SK-N-DZ (cell line): Measurements from ENCODE around the gene ARF1.

Experiments
- DNase-seq: peaks from one replicate; pipeline ENCODE4 v3.0.0-alpha.2; 2015; ENCODE audit warnings: low spot score

ARF1 gene

DNA sequence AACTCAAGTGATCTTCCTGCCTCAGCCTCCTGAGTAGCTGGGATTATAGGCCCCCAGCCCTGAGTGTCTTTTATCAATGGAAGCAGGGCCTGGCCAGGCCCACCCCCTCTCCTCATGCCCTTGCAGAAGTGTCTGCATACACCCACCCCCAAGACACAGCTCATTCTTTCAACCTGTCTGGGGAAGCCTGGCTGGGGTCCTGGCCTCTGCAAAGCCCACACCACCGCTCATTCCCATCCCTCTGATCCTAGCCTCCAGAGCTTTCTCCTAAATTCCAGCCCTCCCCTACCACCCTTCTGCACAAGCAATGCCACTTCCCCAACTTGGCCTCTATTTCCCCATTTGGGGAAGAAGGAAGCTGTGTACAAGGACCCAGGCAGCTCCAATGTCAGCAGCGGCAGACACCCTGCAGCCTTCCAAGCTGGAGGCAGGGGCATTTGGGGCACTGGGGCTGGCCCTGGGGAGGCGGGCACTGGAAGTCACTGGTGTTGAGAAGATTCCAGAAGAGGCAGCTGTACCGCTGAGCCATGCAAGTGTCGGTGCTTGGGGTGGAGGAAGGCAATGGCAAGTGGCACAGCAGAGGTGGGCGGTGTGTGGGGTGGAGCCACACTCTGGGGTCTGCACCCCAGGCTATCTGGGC is 33.7 kb upstream of the ARF1 start:
- DNase-seq, result no peak

DNA sequence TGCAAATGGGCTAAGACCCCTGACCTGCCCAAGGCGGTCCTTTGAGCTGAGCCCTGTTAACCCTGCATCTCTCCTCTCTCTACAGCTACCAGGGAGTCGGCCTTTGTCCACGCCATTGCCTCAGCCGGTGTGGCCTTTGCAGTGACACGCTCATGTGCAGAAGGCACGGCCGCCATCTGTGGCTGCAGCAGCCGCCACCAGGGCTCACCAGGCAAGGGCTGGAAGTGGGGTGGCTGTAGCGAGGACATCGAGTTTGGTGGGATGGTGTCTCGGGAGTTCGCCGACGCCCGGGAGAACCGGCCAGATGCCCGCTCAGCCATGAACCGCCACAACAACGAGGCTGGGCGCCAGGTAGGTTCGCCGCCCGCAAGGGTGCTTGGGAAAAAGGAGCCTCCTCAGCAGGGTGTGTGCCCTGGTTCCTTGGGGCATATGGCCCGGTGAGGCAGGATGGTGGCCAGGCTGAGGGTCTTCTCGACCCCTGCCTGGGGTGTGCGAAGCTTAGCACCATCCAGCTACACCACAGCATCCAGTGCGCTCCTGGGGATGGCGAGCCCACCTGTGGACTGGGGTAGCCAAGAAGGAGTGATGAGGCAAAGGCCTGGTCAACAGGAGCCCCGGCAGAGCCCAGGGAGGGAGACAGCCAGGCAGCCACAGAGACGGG is 31.8 kb upstream of the ARF1 start:
- no peak for DNase-seq

DNA sequence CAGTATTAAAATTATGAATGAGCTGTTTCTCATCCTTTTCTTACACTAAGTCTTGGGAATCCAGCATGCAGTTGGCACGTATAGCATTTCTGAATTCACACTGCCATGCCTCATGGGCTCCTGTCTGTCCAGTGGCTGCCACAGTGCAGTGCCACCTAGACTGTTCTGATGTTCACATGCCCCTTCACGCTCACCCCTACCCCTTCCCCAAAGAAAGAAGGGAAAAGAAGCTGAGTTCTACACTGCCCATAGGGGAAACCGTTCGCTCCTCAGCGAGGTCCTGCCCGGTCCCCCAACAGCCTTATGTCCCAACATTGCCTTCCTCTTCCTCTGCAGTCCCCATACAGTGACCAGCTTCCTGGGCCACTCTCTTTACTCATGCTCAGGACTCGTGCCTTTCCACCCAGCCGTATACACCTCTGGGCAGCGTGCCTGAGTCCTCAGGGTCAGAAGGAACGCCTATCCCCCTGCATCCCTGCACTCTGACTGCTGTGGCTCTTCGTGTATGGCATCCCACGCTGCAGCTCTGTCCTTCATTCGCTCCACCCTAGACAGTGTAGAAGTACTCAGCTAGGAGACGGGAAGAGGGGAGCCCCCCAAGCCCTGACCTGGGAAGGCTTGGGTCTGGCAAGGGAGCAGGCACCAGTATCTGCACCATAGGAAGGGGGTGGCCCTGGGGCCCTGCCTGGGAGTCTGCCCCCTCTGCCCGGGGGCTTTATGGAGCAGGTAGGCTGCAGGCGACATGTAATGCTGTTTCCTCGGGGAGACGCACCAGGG is 24.1 kb upstream of the ARF1 start:
- no peak for DNase-seq

DNA sequence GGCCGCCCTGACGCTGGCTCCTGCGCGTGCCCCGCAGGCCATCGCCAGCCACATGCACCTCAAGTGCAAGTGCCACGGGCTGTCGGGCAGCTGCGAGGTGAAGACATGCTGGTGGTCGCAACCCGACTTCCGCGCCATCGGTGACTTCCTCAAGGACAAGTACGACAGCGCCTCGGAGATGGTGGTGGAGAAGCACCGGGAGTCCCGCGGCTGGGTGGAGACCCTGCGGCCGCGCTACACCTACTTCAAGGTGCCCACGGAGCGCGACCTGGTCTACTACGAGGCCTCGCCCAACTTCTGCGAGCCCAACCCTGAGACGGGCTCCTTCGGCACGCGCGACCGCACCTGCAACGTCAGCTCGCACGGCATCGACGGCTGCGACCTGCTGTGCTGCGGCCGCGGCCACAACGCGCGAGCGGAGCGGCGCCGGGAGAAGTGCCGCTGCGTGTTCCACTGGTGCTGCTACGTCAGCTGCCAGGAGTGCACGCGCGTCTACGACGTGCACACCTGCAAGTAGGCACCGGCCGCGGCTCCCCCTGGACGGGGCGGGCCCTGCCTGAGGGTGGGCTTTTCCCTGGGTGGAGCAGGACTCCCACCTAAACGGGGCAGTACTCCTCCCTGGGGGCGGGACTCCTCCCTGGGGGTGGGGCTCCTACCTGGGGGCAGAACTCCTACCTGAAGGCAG is 23.4 kb upstream of the ARF1 start:
- DNase-seq, result no peak

DNA sequence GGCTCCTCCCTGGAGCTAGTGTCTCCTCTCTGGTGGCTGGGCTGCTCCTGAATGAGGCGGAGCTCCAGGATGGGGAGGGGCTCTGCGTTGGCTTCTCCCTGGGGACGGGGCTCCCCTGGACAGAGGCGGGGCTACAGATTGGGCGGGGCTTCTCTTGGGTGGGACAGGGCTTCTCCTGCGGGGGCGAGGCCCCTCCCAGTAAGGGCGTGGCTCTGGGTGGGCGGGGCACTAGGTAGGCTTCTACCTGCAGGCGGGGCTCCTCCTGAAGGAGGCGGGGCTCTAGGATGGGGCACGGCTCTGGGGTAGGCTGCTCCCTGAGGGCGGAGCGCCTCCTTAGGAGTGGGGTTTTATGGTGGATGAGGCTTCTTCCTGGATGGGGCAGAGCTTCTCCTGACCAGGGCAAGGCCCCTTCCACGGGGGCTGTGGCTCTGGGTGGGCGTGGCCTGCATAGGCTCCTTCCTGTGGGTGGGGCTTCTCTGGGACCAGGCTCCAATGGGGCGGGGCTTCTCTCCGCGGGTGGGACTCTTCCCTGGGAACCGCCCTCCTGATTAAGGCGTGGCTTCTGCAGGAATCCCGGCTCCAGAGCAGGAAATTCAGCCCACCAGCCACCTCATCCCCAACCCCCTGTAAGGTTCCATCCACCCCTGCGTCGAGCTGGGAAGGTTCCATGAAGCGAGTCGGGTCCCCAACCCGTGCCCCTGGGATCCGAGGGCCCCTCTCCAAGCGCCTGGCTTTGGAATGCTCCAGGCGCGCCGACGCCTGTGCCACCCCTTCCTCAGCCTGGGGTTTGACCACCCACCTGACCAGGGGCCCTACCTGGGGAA is 22.7 kb upstream of the ARF1 start:
- no peak for DNase-seq

DNA sequence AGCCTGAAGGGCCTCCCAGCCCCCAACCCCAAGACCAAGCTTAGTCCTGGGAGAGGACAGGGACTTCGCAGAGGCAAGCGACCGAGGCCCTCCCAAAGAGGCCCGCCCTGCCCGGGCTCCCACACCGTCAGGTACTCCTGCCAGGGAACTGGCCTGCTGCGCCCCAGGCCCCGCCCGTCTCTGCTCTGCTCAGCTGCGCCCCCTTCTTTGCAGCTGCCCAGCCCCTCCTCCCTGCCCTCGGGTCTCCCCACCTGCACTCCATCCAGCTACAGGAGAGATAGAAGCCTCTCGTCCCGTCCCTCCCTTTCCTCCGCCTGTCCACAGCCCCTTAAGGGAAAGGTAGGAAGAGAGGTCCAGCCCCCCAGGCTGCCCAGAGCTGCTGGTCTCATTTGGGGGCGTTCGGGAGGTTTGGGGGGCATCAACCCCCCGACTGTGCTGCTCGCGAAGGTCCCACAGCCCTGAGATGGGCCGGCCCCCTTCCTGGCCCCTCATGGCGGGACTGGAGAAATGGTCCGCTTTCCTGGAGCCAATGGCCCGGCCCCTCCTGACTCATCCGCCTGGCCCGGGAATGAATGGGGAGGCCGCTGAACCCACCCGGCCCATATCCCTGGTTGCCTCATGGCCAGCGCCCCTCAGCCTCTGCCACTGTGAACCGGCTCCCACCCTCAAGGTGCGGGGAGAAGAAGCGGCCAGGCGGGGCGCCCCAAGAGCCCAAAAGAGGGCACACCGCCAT is 21.9 kb upstream of the ARF1 start:
- no peak for DNase-seq

DNA sequence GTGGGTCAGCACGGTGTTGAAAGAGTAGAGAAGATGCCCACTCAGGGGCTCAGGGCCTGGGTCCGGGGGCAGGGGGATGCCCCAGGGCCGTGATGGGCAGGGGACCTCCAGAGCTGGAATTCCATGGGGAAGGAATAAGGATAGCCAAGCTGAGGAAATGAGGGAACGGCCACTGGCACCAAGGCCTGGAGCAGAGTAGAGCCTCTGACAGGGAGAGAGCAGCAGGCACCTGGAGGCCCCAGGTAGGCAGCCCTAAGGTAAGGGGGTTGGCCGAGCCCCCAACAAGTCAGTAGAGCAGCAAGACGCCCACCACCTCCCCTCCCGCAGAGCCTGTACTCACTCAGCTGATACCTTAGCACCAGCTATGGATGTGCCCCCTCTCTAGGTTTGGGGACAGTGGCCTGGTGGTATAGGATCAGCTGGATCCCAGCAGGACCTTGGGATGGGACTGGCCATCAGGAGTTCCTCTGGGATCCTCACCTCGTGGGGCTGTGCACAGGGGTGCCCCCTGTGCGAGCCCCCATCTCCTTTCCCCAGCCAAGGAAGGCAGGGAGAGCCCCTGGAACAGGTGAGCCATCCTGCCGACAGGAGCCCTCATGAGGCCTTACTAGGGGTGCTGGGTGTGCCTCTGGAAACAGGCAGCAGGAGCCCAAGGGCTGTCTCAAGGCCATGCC is 21.0 kb upstream of the ARF1 start:
- DNase-seq, result no peak

DNA sequence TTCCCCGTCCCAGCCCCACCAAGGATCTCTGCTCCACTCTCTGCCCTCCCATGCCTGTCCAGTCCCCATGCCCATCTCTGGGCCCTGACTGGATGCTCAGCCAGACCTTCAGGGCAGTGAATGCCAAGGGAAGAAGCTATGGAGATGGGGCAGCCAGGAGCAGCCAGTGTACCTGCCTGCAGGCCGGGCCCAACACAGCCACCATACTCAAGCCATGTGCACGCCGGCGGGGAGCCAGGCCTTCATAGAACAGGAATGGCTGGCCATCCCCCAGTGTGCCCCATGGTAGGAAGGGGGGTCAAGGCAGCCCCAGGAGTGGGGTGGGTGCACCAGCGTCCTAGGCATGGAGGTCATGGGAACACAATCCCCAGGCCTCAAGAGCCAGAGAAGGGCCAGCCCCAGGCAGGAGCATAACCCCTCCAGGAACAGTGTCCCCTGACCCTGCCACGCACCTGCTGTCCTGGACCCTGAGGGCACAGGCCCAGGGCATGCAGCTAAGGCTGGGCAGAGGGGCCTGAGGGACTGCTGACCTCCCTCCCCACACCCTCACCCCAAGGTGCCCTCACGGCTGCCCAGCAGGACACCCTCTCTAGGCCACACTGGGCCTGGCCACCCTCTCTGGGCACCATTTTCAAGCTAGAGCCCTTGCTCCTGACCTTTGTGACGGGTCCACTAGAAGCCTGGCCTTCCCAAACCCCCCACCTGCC is 20.3 kb upstream of the ARF1 start:
- no peak for DNase-seq

DNA sequence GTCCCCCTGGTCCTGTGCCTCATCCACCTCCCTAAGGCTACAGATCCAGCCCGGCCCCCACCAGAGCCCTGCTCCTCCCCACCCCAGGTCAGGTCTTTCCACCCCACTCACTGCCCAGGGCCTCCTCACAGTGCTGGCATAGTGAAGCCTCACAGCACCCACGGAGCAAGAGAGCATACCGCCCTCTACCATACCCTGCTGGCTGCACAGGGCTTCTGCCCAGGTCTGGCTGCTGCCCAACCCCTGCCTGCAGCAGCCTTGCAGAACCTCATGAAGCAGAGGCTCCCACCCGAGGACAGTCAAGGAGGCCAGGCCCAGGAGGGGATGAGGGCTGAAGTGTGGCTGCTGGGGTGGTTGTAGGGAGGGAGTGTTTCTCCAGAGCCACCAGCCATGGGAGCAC is 19.7 kb upstream of the ARF1 start:
- DNase-seq, result no peak

DNA sequence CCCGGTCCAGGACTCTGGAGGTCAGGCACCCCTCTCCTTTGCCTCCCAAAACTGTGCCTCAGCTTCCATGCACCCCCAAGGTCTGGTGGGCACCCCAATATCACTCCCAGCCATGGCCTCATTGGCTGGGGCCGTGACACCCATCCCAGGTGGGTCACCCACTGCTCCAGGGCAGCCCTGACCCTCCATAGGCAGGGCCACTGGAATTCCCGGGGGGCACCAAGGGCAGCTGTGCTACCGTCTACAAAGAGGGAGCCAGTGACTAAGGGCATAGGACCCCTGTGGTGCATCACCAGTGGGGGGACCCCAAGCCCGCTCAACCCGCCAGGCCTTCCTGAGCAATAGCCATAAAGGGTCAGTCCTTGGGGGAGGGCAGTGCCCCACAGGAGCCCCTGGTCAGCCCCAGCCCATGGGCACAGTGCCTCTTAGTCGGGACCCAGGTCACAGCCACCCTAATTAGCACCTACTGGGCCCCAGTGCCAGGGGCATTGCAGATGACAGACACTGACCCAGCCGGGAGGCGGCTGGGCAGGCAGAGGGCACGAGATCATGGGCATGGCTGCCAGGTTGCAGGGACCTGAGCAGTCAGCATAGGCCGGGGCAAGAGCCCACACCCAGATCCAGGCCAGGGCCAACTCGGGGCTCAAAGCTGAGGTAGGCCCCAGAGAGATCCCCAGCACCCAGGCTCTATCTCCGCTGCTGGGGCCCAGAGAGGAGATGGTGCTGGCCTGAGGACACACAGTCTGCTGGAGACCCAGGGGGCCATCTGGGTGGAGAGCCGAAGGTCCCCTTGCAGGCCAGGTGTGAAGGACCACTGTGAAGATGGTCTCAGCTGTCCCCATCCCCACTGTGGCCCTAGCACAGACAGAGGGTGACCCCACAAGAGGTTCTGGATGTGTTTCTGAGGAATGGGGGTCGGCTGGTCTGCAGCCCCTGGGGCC is 19.0 kb upstream of the ARF1 start:
- no peak for DNase-seq

DNA sequence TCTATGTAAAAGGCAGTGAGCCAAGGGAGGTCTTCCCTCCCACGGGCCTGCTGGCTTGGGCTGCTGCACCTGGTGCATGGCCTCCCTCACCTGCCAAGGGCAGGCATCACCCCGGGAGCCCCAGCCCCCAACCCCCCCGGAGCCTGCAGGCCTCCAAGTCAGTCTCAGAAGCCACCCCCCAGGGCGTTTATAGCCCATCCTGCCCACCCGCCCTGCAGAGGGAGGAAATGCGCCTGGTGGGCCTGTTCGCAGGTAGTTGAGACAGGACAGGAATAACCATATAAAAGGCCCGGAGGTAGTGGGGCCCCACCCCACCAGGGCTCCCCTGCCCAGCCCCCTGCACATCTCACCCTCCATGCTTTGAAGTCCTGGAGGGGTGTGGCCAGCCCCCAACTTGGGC is 18.2 kb upstream of the ARF1 start:
- DNase-seq, result no peak

DNA sequence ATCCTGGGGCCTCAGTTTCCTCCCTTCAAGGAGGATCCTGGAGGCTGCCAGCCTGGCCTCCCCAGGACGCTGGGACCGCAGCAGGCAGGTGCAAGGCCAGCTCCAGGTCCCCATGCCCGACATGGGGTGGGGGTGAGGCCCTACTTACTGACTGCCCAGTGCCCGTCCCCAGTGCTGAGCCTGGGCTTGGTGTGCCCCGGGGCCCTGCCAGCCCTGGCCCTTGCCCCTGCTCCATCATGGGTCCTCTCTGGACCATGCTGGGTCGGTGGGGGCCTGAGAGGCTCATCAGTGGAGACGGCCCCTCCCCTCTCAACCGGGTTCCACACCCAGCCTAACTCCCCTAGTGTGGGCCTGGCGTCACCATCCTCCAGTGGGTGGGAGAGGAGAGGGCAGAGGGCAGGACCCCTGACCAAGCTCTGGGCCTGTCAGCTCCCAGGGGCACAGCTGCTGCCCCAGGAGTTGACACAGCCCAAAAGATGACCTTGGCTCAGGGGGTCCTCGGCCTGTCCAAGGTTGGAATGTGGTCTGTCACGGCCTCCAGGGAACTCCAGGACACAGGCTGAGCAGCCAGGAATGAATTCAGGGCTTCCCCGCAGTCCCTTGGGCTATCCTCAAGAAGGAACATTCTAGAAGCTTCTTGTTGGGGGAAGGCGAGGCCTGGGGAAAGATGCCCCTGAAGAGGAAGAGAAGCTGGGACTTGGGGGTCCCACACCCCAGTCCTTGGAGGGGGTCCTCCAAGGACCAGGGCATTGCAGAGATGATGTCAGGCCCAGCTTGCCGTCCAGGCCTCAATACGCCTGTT is 17.6 kb upstream of the ARF1 start:
- no peak for DNase-seq

DNA sequence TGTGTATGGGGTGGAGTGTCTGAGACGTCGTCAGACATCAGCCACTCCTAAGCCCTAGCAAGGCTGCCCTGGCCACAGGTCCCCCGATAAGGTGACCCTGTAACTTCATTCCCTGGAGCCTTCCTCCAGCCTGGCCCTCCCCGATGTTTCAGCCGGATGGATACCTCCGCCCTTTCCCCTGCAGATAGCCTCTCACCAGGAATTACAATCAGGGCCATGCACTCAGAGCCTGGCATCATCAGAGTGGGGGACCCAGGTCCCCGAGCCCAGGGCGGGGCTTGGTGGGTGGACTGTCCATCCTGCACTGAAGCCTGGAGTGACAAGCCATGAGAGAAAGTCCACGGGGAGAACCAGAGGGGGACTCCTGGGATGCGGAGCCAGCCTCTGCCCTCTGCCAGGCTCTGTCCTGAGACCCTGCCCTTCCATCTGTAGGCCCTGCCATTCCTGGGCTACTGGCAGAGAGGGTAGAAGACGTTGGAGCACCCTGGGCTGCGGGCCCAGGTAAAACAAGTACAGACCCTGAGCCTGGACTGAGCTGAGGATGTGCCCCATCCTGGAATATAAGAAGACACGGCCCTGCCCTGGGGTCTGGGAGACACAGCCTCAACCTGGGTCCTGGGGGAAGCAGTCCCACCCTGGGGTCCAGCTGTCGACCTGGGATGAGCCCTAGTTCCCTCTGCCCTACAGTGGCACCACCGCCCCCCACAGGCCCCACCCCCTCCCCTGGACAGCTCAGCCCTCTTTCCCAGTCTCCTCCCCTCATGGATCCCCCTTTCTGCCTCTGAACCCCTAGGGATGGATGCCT is 16.8 kb upstream of the ARF1 start:
- DNase-seq, result no peak

DNA sequence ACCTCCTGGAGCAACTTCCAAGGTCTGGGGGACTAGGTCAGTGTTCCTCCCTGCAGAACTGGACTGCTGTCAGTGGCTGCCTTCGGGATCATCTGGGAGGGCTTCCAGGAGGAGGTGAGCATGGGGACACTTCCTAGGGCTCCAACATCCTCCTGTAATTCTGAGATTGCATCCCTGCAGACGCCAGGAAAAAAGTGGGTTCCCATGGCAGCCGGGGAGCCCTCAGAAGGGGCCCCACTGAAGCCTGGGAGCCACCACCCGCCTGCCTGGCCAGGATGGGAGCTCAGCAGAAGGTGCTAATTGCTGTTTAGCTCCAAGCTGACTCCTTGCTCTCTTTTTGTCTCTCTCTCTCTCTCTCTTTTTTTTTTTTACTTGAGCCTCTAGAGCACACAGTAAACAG is 16.1 kb upstream of the ARF1 start:
- DNase-seq, result no peak

DNA sequence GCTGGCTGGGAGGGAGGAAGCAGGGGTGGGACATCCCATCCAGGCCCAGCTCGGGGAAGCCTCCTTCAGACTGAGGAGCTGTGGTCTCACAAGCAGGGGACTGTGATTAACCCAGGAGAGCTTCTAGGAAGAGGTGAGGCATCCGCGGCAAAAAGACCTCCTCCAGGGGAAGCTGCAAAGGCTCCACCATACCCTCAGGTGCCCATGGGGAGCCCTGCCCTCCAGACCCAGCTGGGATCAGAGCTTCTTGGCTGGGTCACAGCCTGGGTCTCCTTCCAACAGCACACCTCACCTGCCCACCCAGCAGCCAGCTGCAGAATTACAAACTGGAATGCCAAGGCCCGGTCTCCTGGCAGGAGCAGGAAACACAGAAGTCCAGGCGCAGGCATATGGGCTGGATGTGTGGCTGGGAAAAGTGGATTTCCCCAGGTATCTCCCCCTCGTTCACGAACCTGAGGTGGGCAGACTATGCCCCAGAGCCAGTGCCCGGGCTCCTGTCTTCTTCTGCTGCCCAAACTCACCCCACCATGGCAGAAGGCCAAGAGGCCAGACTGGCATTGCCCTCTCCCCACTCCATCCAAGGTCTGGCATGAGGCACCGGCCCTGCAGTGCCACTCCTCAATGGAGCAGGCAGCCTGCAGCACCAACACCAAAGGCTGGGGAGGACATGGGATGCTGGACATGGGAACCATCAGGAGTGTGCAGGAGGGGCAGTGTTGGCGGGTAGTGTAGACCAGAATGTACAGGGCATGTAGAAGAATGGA is 15.4 kb upstream of the ARF1 start:
- DNase-seq, result no peak

DNA sequence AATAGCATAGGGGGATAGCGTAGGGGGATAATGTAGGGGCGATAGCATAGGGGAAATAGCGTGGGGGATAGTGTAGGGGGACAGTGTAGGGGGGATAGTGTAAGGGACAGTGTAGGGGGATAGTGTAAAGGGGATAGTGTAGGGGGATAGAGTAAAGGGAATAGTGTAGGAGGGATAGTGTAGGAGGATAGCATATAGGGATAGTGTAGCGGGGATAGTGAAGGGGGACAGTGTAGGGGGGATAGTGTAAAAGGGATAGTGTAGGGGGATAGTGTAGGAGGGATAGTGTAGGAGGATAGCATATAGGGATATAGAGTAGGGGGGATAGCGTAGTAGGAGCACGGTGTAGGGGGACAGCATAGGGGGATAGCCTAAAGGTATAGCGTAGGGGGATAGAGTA is 14.1 kb upstream of the ARF1 start:
- no peak for DNase-seq
